HCT116 (cell line): ENCODE data around the gene FHOD3.

Source experiments
- CEBPB ChIP-seq: IDR thresholded peaks from 2 replicates; pipeline ENCODE4 v1.6.1; 2012; ENCODE audit warnings: low read depth
- CTCF ChIP-seq, 3 experiments: fragments of 200-600 bp in 1 of 3; sonication (generic) in 1 of 3; IDR thresholded peaks in 2 of 3; conservative IDR thresholded peaks in 1 of 3; 2 replicates each; pipeline ENCODE4 v1.5.1; 2012 to 2017; ENCODE audit warnings: low read depth in 2 of 3, low read length in 2 of 3, antibody characterized with exemption in 1 of 3, borderline replicate concordance in 1 of 3, control low read depth in 1 of 3, mild to moderate bottlenecking in 1 of 3, mixed read lengths in 1 of 3, mixed run types in 1 of 3, moderate library complexity in 1 of 3; ENCODE audit not compliant: insufficient read depth in 1 of 3
- EGR1 ChIP-seq: IDR thresholded peaks from 2 replicates; pipeline ENCODE4 v1.6.1; 2012; ENCODE audit warnings: low read depth
- ELF1 ChIP-seq: IDR thresholded peaks from 2 replicates; pipeline ENCODE4 v1.6.1; 2012; ENCODE audit warnings: low read depth, borderline replicate concordance
- EZH2phosphoT487 ChIP-seq: fragments of 200-600 bp; IDR thresholded peaks from 2 replicates; pipeline ENCODE4 v1.6.1; 2018; ENCODE audit warnings: antibody characterized with exemption, borderline replicate concordance
- FOSL1 ChIP-seq: IDR thresholded peaks from 2 replicates; pipeline ENCODE4 v1.6.1; 2012; ENCODE audit warnings: low read depth
- MAX ChIP-seq: IDR thresholded peaks from 2 replicates; pipeline ENCODE4 v1.6.1; 2012
- POLR2A ChIP-seq: IDR thresholded peaks from 2 replicates; pipeline ENCODE4 v1.7.0; 2011; ENCODE audit warnings: borderline replicate concordance; ENCODE audit not compliant: insufficient read depth, insufficient read length; ENCODE audit errors: extremely low read depth
- POLR2AphosphoS5 ChIP-seq: IDR thresholded peaks from 2 replicates; pipeline ENCODE4 v1.6.1; 2011; ENCODE audit warnings: mild to moderate bottlenecking, low read depth, low read length, moderate library complexity
- REST ChIP-seq: IDR thresholded peaks from 2 replicates; pipeline ENCODE4 v1.6.1; 2012; ENCODE audit warnings: low read depth
- SP1 ChIP-seq: IDR thresholded peaks from 2 replicates; pipeline ENCODE4 v1.6.1; 2012; ENCODE audit warnings: low read depth
- YY1 ChIP-seq: IDR thresholded peaks from 2 replicates; pipeline ENCODE4 v1.6.1; 2011; ENCODE audit warnings: low read length, low read depth, moderate library complexity, mild to moderate bottlenecking; ENCODE audit not compliant: insufficient replicate concordance; ENCODE audit errors: extremely low read depth
- ZNF274 ChIP-seq: fragments of 200-500 bp; sonication (Bioruptor generic); IDR thresholded peaks from 2 replicates; pipeline ENCODE4 v1.6.1; 2014; ENCODE audit warnings: mild to moderate bottlenecking, low read depth, low read length, inconsistent platforms

GRCh38 chr18:36375118-36375517, 77.6 kb downstream of the FHOD3 start:
- TF ChIP-seq REST: no peak
- TF ChIP-seq SP1: no peak
- TF ChIP-seq ELF1: no peak
- no peak for TF ChIP-seq FOSL1
- TF ChIP-seq CTCF (IDR thresholded peaks at IDR 0.05 in 2 of 3, conservative IDR thresholded peaks at IDR 0.05 in 1 of 3; ENCODE audit: borderline replicate concordance in 1 of 3, insufficient read depth in 1 of 3, low read depth in 2 of 3, low read length in 2 of 3): no peak
- no peak for TF ChIP-seq POLR2AphosphoS5
- TF ChIP-seq POLR2A: no peak
- no peak for TF ChIP-seq MAX
- no peak for TF ChIP-seq ZNF274
- no peak for TF ChIP-seq EZH2phosphoT487
- TF ChIP-seq CEBPB: no peak
- no peak for TF ChIP-seq EGR1
- no peak for TF ChIP-seq YY1
